RWPE2 (cell line): ENCODE data around the gene NKD1.

ENCODE experiments used
- ATAC-seq: fragments of 200-7000 bp; cut with Tn5 transposase; 3 replicates; pipeline ENCODE4 v1.9.1; 2021; ENCODE audit warnings: low read depth
- DNase-seq: peaks from one replicate; pipeline ENCODE4 v3.0.0-alpha.2; 2020; ENCODE audit warnings: low spot score
- H3K27ac ChIP-seq: fragments of 450-650 bp; 2 replicates; pipeline ENCODE4 v1.5.1; 2017; ENCODE audit warnings: mild to moderate bottlenecking; ENCODE audit not compliant: poor library complexity, severe bottlenecking
- H3K27me3 ChIP-seq: fragments of 250-450 bp; sonication (Bioruptor Pico); 2 replicates; pipeline ENCODE4 v1.5.1; 2021; ENCODE audit warnings: mild to moderate bottlenecking, moderate library complexity; ENCODE audit not compliant: insufficient read depth, poor library complexity, severe bottlenecking
- H3K36me3 ChIP-seq: fragments of 250-450 bp; sonication (Bioruptor Pico); 2 replicates; pipeline ENCODE4 v1.5.1; 2020; ENCODE audit warnings: low read depth, mild to moderate bottlenecking, moderate library complexity
- H3K4me1 ChIP-seq: fragments of 250-450 bp; sonication (Bioruptor Pico); 2 replicates; pipeline ENCODE4 v1.5.1; 2021; ENCODE audit warnings: mild to moderate bottlenecking, moderate library complexity; ENCODE audit not compliant: insufficient read depth, poor library complexity, severe bottlenecking
- H3K4me3 ChIP-seq: fragments of 250-450 bp; sonication (Bioruptor Pico); 2 replicates; pipeline ENCODE4 v1.5.1; 2021; ENCODE audit warnings: mild to moderate bottlenecking, moderate library complexity; ENCODE audit not compliant: severe bottlenecking
- H3K9me3 ChIP-seq: fragments of 250-450 bp; sonication (Bioruptor Pico); 2 replicates; pipeline ENCODE4 v1.5.1; 2021; ENCODE audit warnings: mild to moderate bottlenecking, moderate library complexity; ENCODE audit not compliant: severe bottlenecking
- CTCF ChIP-seq: fragments of 450-650 bp; IDR thresholded peaks from one replicate; pipeline ENCODE4 v1.5.1; 2017; ENCODE audit warnings: mild to moderate bottlenecking, moderate library complexity; ENCODE audit not compliant: poor library complexity, severe bottlenecking

Gene NKD1

GRCh38 chr16:50593410-50594150, 45.4 kb downstream of the NKD1 start:
- Histone ChIP-seq H3K9me3 (no peaks in the 10 kb centered on the region), H3K4me3 (no peak overlapping the region), H3K27ac (no peak overlapping the region), H3K27me3 (no peaks in the 10 kb centered on the region), H3K4me1 (no peaks in the 10 kb centered on the region), H3K36me3 (no peaks in the 10 kb centered on the region)
- no peak for TF ChIP-seq CTCF
- DNase-seq: no peak
- ATAC-seq: no peak

- no peak for DNase-seq
- no peaks in the 10 kb centered on the region for H3K36me3 ChIP-seq
- H3K27ac ChIP-seq: no peak overlapping the region
- no peak overlapping the region for H3K4me3 ChIP-seq
- no peaks in the 10 kb centered on the region for H3K4me1 ChIP-seq
- no peak for ATAC-seq
- TF ChIP-seq CTCF: no peak
- H3K27me3 ChIP-seq: no peaks in the 10 kb centered on the region
- H3K9me3 ChIP-seq: no peaks in the 10 kb centered on the region
These were observed 46.4 kb downstream of the NKD1 start for GRCh38 chr16:50594308-50595260.

GRCh38 chr16:50595859-50596258, 47.7 kb downstream of the NKD1 start:
- ATAC-seq (no peak), DNase-seq (no peak)
- no peak overlapping the region for H3K4me3 ChIP-seq
- no peaks in the 10 kb centered on the region for H3K36me3 ChIP-seq
- no peaks in the 10 kb centered on the region for H3K9me3 ChIP-seq
- H3K4me1 ChIP-seq: no peaks in the 10 kb centered on the region
- no peaks in the 10 kb centered on the region for H3K27me3 ChIP-seq
- no peak for TF ChIP-seq CTCF
- no peak overlapping the region for H3K27ac ChIP-seq

GRCh38 chr16:50596762-50597450, 48.7 kb downstream of the NKD1 start:
- no peak for TF ChIP-seq CTCF
- no peak for ATAC-seq
- no peak overlapping the region for H3K27ac ChIP-seq
- H3K4me3 ChIP-seq: no peak overlapping the region
- no peaks in the 10 kb centered on the region for H3K4me1 ChIP-seq
- DNase-seq: no peak
- no peaks in the 10 kb centered on the region for H3K27me3 ChIP-seq
- H3K36me3 ChIP-seq: no peaks in the 10 kb centered on the region
- no peaks in the 10 kb centered on the region for H3K9me3 ChIP-seq
